GM12874 (cell line): Measurements from ENCODE around the gene OR5T3.

Experiments
- CTCF ChIP-seq: IDR thresholded peaks from 2 replicates; pipeline ENCODE4 v1.5.1; 2011; ENCODE audit warnings: low read depth, mild to moderate bottlenecking, control low read depth, low read length, moderate library complexity; ENCODE audit not compliant: insufficient read depth

OR5T3 gene

GRCh38 chr11:56251954-56252353, at the start of gene OR5T3:
Gene OR5T3, plus strand, starts transcription at chr11:56252254. Its CDS starts 0 bp downstream, at chr11:56252254.
- TF ChIP-seq CTCF, result no peak

- no peak for TF ChIP-seq CTCF
These were observed 44.3 kb upstream of the OR5T3 start for GRCh38 chr11:56207790-56208189.

GRCh38 chr11:56214537-56214936, 37.5 kb upstream of the OR5T3 start:
- TF ChIP-seq CTCF, result no peak

- TF ChIP-seq CTCF, result no peak
These were observed 17.9 kb upstream of the OR5T3 start, which contains the start of gene OR5T2 for GRCh38 chr11:56234155-56234554. Gene OR5T2, minus strand, starts transcription at chr11:56234255. Its CDS starts 1,193 bp downstream, at chr11:56233062.

GRCh38 chr11:56271092-56271491, 19.0 kb downstream of the OR5T3 start:
- TF ChIP-seq CTCF, result no peak

- TF ChIP-seq CTCF, result no peak
These were observed 21.8 kb downstream of the OR5T3 start, which contains the start of gene OR5T1 for GRCh38 chr11:56273854-56274253. Gene OR5T1, plus strand, starts transcription at chr11:56274154. Its CDS starts 1,485 bp downstream, at chr11:56275639.

- TF ChIP-seq CTCF, result no peak
These were observed 40.1 kb downstream of the OR5T3 start, which contains the start of gene OR8H1 for GRCh38 chr11:56292154-56292553. Gene OR8H1, minus strand, starts transcription at chr11:56292254. Its CDS starts 1,192 bp downstream, at chr11:56291062.
